Pancreas (tissue), 10 donors: Measurements from ENCODE around the gene ENDOG. TPM values are rescaled to one million over a fixed set of nuclear protein-coding genes. Genes with fewer than 3 reads are reported as not detected.

Experiments
- ATAC-seq, 4 donors: fragments of 200-7000 bp; cut with Tn5 transposase; one replicate each; pipeline versions ENCODE4 v1.8.0 to v1.9.1; 2020; ENCODE audit warnings: mild to moderate bottlenecking in 4 of 4, moderate library complexity in 4 of 4
- DNase-seq, 6 donors: peaks; one replicate each; pipeline ENCODE4 v3.0.0-alpha.2; 2020
- FAIRE-seq: peaks from 2 replicates; lab custom pipeline; 2012; peaks lifted over from hg19 to GRCh38; lab: Jason Lieb, UNC
- H3K27ac ChIP-seq, 4 donors: fragments of 200-600 bp; sonication (generic); 1 replicate in 3 of 4; 2 replicates in 1 of 4; pipeline versions ENCODE4 v1.5.0 to v1.8.0; 2020
- H3K27me3 ChIP-seq, 4 donors: fragments of 200-600 bp; one replicate each; pipeline ENCODE4 v1.8.0; 2021
- H3K36me3 ChIP-seq, 3 donors: fragments of 200-600 bp; sonication (generic) in 1 of 3; one replicate each; pipeline versions ENCODE4 v1.5.0 to v1.8.0; 2020 to 2021
- H3K4me1 ChIP-seq, 3 donors: fragments of 200-600 bp; one replicate each; pipeline ENCODE4 v1.8.0; 2021
- H3K4me3 ChIP-seq, 4 donors: fragments of 200-600 bp; sonication (generic) in 2 of 4; one replicate each; pipeline versions ENCODE4 v1.5.0 to v1.8.0; 2020 to 2021
- H3K9me3 ChIP-seq, 4 donors: fragments of 200-600 bp; one replicate each; pipeline ENCODE4 v1.8.0; 2021
- WGBS, 2 donors: extraction: QIAGEN DNeasy Blood & Tissue Kit; methylation state at CpG; one replicate each; pipeline ENCODE4 v1.1.7; 2013; 5-methylcytosine and 5-hydroxymethylcytosine counted together
- intact Hi-C, 3 donors: fragments of 100-400 bp; cut with DNase I; formaldehyde crosslinking; loops; one replicate each; pipeline versions ENCODE4 v1.11.1 to v1.14.2; 2022
- polyA plus RNA-seq, 2 donors: library from polyadenylated mRNA; stranded (reverse); fragments of 200-250 nt; gene quantifications; one replicate each; pipeline ENCODE4 v1.2.3, GENCODE V29; 2013
- total RNA-seq, 6 donors: library from RNA; stranded (reverse); fragmentation: NEBNext Ultra II Directional in 4 of 6; extraction: Animal tissue kit (Norgen Biotek cat#: 25700) in 4 of 6; gene quantifications; one replicate each; pipeline versions ENCODE4 v1.2.1 to v1.2.4, GENCODE V29; 2021 to 2023
- TF ChIP-seq, protein P1 (sequence below), 4 donors: fragments of 200-600 bp; sonication (generic) in 3 of 4; IDR thresholded peaks; one replicate each; pipeline versions ENCODE4 v1.5.0 to v1.8.0; 2021; ENCODE audit warnings: antibody characterized with exemption in 4 of 4
- donor health status: healthy with polysubstance abuse.
- donor health status: DM: no; HTN: no; CAD: no; lungs with moderate emphysema.
- donor health status: DM: no; HTN: no; CAD: no.
- donor health status: control.
- donor health status: control.
- donor health status: Bipolar disorder and iron deficiency.
- donor health status: DM: yes; HTN: yes; CAD: no.
- donor health status: DM: no; HTN: no; CAD: no.
- donor health status: DM: no; HTN: no; CAD: no.
- donor health status: DM: yes; HTN: yes; CAD: no.

The ENDOG gene
- total and polyA plus RNA-seq, 8 donors, result 12.2 to 23.0 (median 14.3) TPM

DNA sequence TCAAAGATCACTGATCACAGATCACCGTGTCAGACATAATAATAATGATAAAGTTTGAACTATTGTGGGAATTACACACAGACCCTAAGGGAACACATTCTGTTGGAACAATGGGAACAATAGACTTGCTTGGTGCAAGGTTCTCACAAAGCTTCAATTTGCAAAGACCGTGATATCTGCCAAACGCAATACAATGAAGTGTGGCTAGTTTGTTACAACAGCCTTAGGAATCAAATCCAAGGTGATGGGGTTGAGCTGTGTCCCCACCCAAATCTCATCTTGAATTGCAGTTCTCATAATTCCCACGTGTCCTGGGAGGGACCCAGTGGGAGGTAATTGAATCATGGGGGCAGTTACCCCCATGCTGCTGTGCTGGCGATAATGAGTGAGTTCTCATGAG is 42.6 kb downstream of the ENDOG start:
- 92 to 95% methylated on average over 5 of the region's 5 CpGs for WGBS, 2 donors
- ATAC-seq (no peak), DNase-seq (no peak), FAIRE-seq (no peak)
- Histone ChIP-seq H3K4me1 (peaks cover 0 to 13% (median 9%) of the 10 kb centered on the region in 3 donors), H3K27me3 (no peaks in the 10 kb centered on the region), H3K36me3 (no peaks in the 10 kb centered on the region), H3K4me3 (no peak overlapping the region), H3K27ac (peak overlapping the region in 1 of 4 donors; percentile 51), H3K9me3 (no peaks in the 10 kb centered on the region)
- intact Hi-C loops, result loop anchor here in 2 of 3 donors (5.0 to 10.0 kb wide), 2 partner anchors 64 to 66 kb away; partner anchors contain the start of gene PHYHD1 (in 1 of the 2)
- TF ChIP-seq, protein P1, sequence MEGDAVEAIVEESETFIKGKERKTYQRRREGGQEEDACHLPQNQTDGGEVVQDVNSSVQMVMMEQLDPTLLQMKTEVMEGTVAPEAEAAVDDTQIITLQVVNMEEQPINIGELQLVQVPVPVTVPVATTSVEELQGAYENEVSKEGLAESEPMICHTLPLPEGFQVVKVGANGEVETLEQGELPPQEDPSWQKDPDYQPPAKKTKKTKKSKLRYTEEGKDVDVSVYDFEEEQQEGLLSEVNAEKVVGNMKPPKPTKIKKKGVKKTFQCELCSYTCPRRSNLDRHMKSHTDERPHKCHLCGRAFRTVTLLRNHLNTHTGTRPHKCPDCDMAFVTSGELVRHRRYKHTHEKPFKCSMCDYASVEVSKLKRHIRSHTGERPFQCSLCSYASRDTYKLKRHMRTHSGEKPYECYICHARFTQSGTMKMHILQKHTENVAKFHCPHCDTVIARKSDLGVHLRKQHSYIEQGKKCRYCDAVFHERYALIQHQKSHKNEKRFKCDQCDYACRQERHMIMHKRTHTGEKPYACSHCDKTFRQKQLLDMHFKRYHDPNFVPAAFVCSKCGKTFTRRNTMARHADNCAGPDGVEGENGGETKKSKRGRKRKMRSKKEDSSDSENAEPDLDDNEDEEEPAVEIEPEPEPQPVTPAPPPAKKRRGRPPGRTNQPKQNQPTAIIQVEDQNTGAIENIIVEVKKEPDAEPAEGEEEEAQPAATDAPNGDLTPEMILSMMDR (IDR thresholded peaks at IDR 0.05), result no peak

DNA sequence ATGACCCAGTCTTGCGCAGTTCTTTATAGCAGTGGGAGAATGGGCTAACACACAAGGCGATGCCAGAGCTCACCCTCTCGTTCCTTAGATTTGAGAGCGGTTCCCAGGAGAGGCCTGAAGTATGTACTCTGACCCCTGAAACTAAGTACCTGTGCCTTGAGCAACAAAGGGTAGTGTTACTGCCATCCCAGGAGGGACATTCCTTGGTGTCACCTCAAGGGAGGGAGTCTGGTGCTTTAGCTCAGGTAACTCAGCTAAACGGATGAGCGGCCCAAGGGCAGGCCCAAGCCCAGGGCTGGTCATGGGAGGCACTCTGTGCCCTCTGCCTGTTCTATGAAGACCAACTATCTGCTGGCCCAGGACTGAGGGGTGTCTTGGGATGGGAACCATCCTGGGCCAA is 43.2 kb downstream of the ENDOG start:
- WGBS, 2 donors, result 80 to 83% methylated on average over 6 of the region's 6 CpGs
- Histone ChIP-seq H3K4me1 (peaks cover 0 to 13% (median 9%) of the 10 kb centered on the region in 3 donors), H3K27ac (peak overlapping the region; percentile 25 to 70 (median 44)), H3K9me3 (no peaks in the 10 kb centered on the region), H3K4me3 (no peak overlapping the region), H3K36me3 (no peaks in the 10 kb centered on the region), H3K27me3 (no peaks in the 10 kb centered on the region)
- FAIRE-seq (no peak), DNase-seq (no peak), ATAC-seq (no peak)
- intact Hi-C loops, result loop anchor here in 2 of 3 donors (5.0 to 10.0 kb wide), 2 partner anchors 63 to 66 kb away; partner anchors contain the start of gene PHYHD1 (in 1 of the 2)
- TF ChIP-seq, protein P1 (IDR thresholded peaks at IDR 0.05), result no peak

DNA sequence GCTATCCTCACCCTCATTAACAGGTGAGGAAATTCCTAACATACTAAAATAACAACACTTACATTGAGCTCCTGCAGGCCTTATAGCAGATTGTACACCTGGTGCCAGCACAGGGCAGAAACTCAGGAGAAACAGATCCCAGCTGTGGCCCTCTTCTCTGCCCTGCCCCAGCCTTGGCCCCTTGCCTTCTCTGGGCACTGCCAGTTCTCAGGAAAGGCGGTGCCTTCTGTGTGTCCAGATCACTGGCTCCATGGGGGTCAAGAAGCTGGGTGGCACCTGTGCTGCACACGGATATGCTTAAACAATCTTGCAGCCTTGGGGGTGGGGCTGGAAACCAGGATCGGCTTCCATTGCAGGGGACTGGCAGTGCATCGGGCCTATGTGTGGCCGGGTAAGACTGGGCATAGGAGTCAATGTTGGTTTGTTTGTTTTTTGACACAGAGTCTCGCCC is 44.1 kb downstream of the ENDOG start:
- no peak for FAIRE-seq
- H3K27ac ChIP-seq, result peak overlapping the region; percentile 25 to 70 (median 44)
- no peaks in the 10 kb centered on the region for H3K27me3 ChIP-seq
- H3K9me3 ChIP-seq, result no peaks in the 10 kb centered on the region
- no peaks in the 10 kb centered on the region for H3K36me3 ChIP-seq
- peak; percentile 62 to 83 (median 68) for DNase-seq
- H3K4me1 ChIP-seq, result peaks cover 0 to 13% (median 9%) of the 10 kb centered on the region in 3 donors
- WGBS, 2 donors, result 17 to 22% methylated on average over 6 of the region's 6 CpGs
- ATAC-seq, result peak; percentile 68 to 86 (median 76)
- intact Hi-C loops, result loop anchor here in 2 of 3 donors (5.0 to 10.0 kb wide), 2 partner anchors 62 to 65 kb away; partner anchors contain the start of gene PHYHD1 (in 1 of the 2)
- TF ChIP-seq, protein P1 (IDR thresholded peaks at IDR 0.05), result no peak
- H3K4me3 ChIP-seq, result no peak overlapping the region

DNA sequence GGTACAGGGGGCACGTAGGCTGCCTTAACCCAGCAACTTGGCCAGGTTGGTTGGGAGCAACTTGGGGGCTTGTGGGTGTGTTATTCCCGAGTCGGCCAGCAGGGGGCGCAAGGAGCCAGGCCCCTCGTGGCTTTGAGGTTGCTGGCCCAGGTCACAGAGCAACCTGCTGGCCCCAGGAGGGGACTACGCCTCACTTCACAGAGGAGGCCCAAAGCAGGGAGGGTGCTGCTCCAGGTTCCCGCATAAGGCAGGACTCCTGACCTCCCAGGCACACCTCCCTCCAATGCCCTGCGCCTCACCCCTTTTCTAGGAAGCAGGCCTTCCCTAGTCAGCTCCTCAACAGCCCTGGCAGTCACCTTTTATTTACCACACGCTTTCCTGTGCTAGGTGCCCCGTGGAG is 45.3 kb downstream of the ENDOG start:
- Histone ChIP-seq H3K27ac (no peak overlapping the region), H3K27me3 (no peaks in the 10 kb centered on the region), H3K36me3 (no peaks in the 10 kb centered on the region), H3K4me1 (peaks cover 0 to 13% (median 9%) of the 10 kb centered on the region in 3 donors), H3K4me3 (no peak overlapping the region), H3K9me3 (no peaks in the 10 kb centered on the region)
- ATAC-seq, result peak; percentile 76 to 91 (median 88)
- no peak for FAIRE-seq
- intact Hi-C loops, result loop anchor here in 2 of 3 donors (5.0 to 10.0 kb wide), 2 partner anchors 61 to 64 kb away; partner anchors contain the start of gene PHYHD1 (in 1 of the 2)
- 27 to 31% methylated on average over 9 to 10 of the region's 10 CpGs for WGBS, 2 donors
- TF ChIP-seq, protein P1 (IDR thresholded peaks at IDR 0.05), result peak; percentile 94 to 99 (median 97)
- peak; percentile 58 to 95 (median 82) for DNase-seq
